SU-DHL-6 (cell line): ENCODE results near the gene PLEKHH2.

Experiments
- H2AFZ ChIP-seq: fragments of 200-600 bp; sonication (generic); 2 replicates; pipeline ENCODE4 v1.6.1; 2014; ENCODE audit warnings: low read depth, mild to moderate bottlenecking, moderate library complexity, mixed read lengths, antibody characterized with exemption, low read length; ENCODE audit not compliant: severe bottlenecking
- H3F3A ChIP-seq: fragments of 200-600 bp; shearing (Covaris generic); 2 replicates; pipeline ENCODE4 v1.6.0; 2016; ENCODE audit warnings: antibody characterized with exemption, mild to moderate bottlenecking; ENCODE audit not compliant: insufficient read depth
- H3K27ac ChIP-seq: fragments of 200-600 bp; sonication (generic); 2 replicates; pipeline ENCODE4 v1.5.1; 2016; ENCODE audit warnings: low read depth, mild to moderate bottlenecking, low read length, moderate library complexity, mixed read lengths
- H3K27me3 ChIP-seq: fragments of 200-600 bp; sonication (generic), shearing (Covaris generic); 2 replicates; pipeline ENCODE4 v1.6.0; 2014; ENCODE audit warnings: mild to moderate bottlenecking, low read length
- H3K36me3 ChIP-seq: fragments of 200-600 bp; sonication (generic); 2 replicates; pipeline ENCODE4 v1.6.1; 2014; ENCODE audit warnings: mild to moderate bottlenecking, low read length, mixed read lengths
- H3K4me2 ChIP-seq: fragments of 300-600, 200-600 bp; shearing (Covaris generic), sonication (generic); 2 replicates; pipeline ENCODE4 v1.6.0; 2014; ENCODE audit warnings: low read length, low read depth, mild to moderate bottlenecking; ENCODE audit not compliant: poor library complexity, severe bottlenecking
- H3K4me3 ChIP-seq: fragments of 200-600 bp; sonication (generic); 2 replicates; pipeline ENCODE4 v1.5.1; 2014; ENCODE audit warnings: antibody characterized with exemption, low read length, mild to moderate bottlenecking, mixed read lengths; ENCODE audit not compliant: insufficient read depth, poor library complexity, severe bottlenecking
- H3K79me2 ChIP-seq: fragments of 200-600 bp; sonication (generic); 2 replicates; pipeline ENCODE4 v1.6.1; 2014; ENCODE audit warnings: mild to moderate bottlenecking, low read length, moderate library complexity; ENCODE audit not compliant: insufficient read depth
- H3K9ac ChIP-seq: fragments of 200-600 bp; sonication (generic); 2 replicates; pipeline ENCODE4 v1.7.0; 2014; ENCODE audit warnings: mild to moderate bottlenecking, low read length
- H3K9me2 ChIP-seq: fragments of 200-600 bp; sonication (generic); replicated peaks from 2 replicates; pipeline ENCODE4 v1.6.1; 2014; ENCODE audit warnings: low read length; ENCODE audit not compliant: insufficient read depth
- H3K9me3 ChIP-seq: fragments of 200-600 bp; sonication (generic); 2 replicates; pipeline ENCODE4 v1.6.1; 2014; ENCODE audit warnings: low read length, mixed read lengths; ENCODE audit not compliant: insufficient read depth
- H4K20me1 ChIP-seq: fragments of 200-600 bp; sonication (generic); 2 replicates; pipeline ENCODE4 v1.6.1; 2014; ENCODE audit warnings: low read depth, mild to moderate bottlenecking, antibody characterized with exemption, low read length, moderate library complexity, mixed read lengths
- EZH2phosphoT487 ChIP-seq: fragments of 200-600 bp; sonication (generic), shearing (Covaris generic); conservative IDR thresholded peaks from 2 replicates; pipeline ENCODE4 v1.6.1; 2018; ENCODE audit warnings: mild to moderate bottlenecking, antibody characterized with exemption, low read length, moderate library complexity, mixed read lengths
- TF ChIP-seq, protein P1 (sequence below): fragments of 200-600 bp; sonication (generic); IDR thresholded peaks from one replicate; pipeline ENCODE4 v1.5.1; 2017; ENCODE audit warnings: antibody characterized with exemption, mild to moderate bottlenecking, low read length, moderate library complexity; ENCODE audit not compliant: insufficient read depth, poor library complexity, severe bottlenecking

PLEKHH2 gene

DNA sequence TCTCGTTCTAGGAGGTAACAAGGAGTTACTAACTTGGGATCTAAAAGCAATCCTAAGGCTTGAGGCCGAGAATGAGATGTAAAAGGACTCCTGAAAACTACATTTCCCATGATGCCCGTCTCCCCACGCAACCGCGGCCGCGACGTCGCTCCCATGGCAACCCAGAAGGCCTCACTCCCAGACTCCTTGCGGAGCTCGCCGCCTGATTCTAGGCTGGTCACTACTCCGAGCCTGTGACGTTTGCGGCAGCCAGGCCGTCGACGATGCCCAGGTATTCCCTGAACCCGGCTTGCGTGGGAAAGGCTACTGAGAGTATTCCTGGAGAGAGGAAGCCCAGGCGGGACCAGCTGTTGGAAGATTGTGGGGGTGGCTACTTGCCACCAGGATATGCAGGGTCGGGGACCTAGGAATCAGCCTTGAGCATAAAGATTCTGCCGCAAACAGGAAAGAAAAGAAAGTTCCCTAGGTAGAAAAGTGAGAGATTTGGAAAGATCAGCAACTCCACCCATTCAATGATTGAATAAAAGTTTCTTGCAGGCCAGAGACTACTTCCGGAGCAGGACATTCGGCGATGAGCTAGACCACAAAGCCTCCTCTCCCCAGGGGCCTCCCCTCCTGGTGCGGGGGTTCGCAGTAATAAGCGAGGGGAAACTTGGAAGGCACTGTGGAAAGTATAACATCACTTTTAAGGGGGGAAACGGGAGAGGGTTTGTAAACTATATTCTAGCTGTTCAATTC lies 137.0 kb downstream of the PLEKHH2 start, which contains the start of gene DYNC2LI1:
DYNC2LI1 (plus strand) TSS at position 164 of the 738 bp plus-strand sequence; CDS start at position 264, 100 bp downstream.
- Histone ChIP-seq H3K9ac (peak within 1 kb of the TSS; percentile 57), H3K4me2 (peak within 1 kb of the TSS; percentile 62), H3K36me3 (no peaks in the 10 kb centered on the region), H3K9me3 (no peaks in the 10 kb centered on the region), H3K27ac (no peak within 1 kb of the TSS), H2AFZ (peak within 1 kb of the TSS; percentile 99), H3K4me3 (peak within 1 kb of the TSS; percentile 87), H3K79me2 (no peaks in the 10 kb centered on the region), H3K9me2 (no peaks in the 10 kb centered on the region), H3K27me3 (no peaks in the 10 kb centered on the region), H4K20me1 (no peaks in the 10 kb centered on the region), H3F3A (0 out of 2 replicates have a peak, but pooled peaks cover 6% of the 10 kb centered on the region)
- no peak for TF ChIP-seq EZH2phosphoT487
- TF ChIP-seq, protein P1, sequence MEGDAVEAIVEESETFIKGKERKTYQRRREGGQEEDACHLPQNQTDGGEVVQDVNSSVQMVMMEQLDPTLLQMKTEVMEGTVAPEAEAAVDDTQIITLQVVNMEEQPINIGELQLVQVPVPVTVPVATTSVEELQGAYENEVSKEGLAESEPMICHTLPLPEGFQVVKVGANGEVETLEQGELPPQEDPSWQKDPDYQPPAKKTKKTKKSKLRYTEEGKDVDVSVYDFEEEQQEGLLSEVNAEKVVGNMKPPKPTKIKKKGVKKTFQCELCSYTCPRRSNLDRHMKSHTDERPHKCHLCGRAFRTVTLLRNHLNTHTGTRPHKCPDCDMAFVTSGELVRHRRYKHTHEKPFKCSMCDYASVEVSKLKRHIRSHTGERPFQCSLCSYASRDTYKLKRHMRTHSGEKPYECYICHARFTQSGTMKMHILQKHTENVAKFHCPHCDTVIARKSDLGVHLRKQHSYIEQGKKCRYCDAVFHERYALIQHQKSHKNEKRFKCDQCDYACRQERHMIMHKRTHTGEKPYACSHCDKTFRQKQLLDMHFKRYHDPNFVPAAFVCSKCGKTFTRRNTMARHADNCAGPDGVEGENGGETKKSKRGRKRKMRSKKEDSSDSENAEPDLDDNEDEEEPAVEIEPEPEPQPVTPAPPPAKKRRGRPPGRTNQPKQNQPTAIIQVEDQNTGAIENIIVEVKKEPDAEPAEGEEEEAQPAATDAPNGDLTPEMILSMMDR = no peak

DNA sequence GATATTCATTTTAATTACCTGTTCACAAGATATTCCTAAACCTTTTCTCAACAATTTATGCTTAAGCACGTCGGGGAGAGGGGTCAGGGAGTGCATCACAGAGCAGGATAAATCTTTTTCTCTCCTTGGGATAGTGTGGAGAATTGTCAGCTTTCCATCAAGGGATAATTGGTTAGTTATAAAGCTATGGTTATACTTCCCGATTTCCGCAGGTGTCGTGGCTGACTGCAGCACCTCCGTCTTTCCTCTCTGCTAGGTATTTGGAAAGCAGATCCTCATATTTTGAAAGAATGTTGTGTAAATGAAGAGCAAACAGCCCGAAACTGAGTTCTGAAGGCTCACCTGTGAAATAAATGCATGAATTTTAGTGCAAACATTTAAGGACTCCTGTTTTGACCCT lies 137.6 kb downstream of the PLEKHH2 start:
- Histone ChIP-seq H3K27ac (no peak overlapping the region), H3K9me2 (no peaks in the 10 kb centered on the region), H3K9ac (peak overlapping the region; percentile 57), H3F3A (0 out of 2 replicates have a peak, but pooled peaks cover 6% of the 10 kb centered on the region), H3K9me3 (no peaks in the 10 kb centered on the region), H2AFZ (peak overlapping the region; percentile 99), H3K4me2 (peak overlapping the region; percentile 62), H4K20me1 (no peaks in the 10 kb centered on the region), H3K4me3 (peak overlapping the region; percentile 87), H3K36me3 (no peaks in the 10 kb centered on the region), H3K27me3 (no peaks in the 10 kb centered on the region), H3K79me2 (no peaks in the 10 kb centered on the region)
- no peak for TF ChIP-seq EZH2phosphoT487
- TF ChIP-seq, protein P1 = no peak

DNA sequence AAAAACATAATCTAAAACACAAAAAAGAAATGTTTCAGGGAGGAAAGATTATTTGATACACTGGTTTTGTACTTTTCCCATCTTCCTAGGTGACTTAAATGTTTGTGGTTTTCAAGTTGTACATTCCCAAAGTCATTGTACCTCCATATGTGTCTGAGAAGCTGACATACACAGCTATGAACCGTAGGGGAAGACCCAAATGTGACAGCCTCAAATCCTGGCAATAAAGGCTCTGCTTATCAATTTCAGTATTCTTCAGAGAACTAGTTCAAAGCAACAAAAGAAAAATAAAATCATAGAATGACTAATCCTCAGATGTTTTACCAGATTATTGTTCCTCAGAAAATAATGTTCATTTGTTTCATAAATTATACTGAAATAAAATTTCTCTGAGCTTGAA lies 139.3 kb downstream of the PLEKHH2 start:
- no peaks in the 10 kb centered on the region for H3K79me2 ChIP-seq
- H3K4me3 ChIP-seq = no peak overlapping the region
- H3K4me2 ChIP-seq = no peak overlapping the region
- no peaks in the 10 kb centered on the region for H4K20me1 ChIP-seq
- H3K27ac ChIP-seq = no peak overlapping the region
- no peak overlapping the region for H3K9ac ChIP-seq
- no peaks in the 10 kb centered on the region for H3K36me3 ChIP-seq
- no peak overlapping the region for H2AFZ ChIP-seq
- H3K9me3 ChIP-seq = no peaks in the 10 kb centered on the region
- TF ChIP-seq EZH2phosphoT487 = no peak
- TF ChIP-seq, protein P1 = no peak
- no peaks in the 10 kb centered on the region for H3K27me3 ChIP-seq
- H3F3A ChIP-seq = 0 out of 2 replicates have a peak, but pooled peaks cover 6% of the 10 kb centered on the region
- no peaks in the 10 kb centered on the region for H3K9me2 ChIP-seq
